GM19324 (cell line): ENCODE measurements around the gene SDHB.

Experiments used
- ATAC-seq: cut with Tn5 transposase; IDR thresholded peaks from one replicate; pipeline ENCODE4 v1.9.1; 2021; ENCODE audit warnings: mild to moderate bottlenecking, moderate library complexity; ENCODE audit not compliant: unreplicated experiment, low FRiP score

Gene SDHB

DNA sequence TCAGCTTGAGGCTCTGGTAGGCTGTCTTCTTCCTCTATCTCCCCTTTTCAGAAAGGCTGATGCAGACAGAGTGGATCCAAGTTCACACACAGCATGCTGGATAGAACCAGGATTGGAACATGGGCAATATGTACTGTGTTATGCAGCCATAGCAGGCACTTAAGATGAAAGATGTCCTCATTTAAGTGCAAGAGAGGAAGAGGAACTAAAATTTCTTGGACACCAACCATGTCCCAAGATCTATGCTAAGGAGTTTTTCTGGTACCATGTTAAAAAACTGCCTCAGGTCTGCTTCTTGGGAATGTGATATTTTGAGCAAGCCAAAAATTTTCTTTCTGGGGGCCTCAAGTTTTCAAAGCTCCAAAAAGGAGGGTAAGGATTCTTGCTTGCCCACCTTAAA is 1.2 kb downstream of the SDHB start:
- no peak for ATAC-seq

DNA sequence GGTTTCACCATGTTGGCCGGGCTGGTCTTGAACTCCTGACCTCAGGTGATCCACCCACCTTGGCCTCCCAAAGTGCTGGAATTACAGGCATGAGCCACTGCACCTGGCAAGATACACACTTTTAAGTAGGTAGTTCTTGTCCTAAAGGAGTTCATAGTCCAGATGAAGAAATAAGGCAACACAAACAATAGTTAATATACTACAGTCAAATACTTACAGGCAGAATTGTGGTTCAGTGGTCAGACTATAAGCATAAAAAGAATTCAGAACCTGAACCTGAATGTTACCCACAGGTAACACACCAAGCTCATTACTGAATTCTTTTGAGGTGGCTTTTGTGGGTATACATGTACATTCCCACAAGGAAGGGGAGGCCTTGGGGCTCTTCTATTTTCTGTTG is 1.8 kb downstream of the SDHB start:
- ATAC-seq = no peak

DNA sequence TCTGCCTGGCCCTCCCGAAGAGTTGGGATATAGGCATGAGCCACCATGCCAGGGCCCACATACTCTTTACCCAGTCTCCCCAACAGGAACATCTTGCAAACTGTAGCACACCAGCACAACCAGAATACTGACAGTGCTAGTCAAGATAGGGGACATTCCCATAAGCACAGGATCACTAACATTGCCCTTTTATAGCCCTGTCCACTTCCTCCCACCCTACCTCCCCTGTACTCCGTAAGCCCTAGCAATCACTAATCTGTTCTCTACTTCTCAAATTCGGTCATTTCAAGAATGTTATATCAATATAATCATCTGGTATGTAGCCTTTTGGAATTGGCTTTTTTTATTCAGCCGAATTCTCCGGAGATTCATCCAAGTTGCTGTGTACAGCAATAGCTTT is 5.9 kb downstream of the SDHB start:
- ATAC-seq = no peak

DNA sequence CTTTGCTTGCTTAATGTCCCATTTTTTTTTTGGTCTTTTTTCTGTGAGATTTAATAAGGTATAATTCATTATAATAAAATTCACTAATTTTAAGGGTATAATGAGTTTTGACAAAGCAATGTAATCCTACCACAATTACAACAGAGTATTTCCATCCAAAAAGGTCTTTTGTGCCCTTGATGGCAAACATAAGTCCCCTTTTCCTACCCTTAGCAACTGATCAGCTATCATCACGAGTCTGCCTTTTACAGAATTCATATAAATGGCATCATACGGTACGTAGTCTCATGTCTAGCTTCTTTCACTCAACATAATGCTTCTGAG is 7.5 kb downstream of the SDHB start:
- ATAC-seq = no peak

DNA sequence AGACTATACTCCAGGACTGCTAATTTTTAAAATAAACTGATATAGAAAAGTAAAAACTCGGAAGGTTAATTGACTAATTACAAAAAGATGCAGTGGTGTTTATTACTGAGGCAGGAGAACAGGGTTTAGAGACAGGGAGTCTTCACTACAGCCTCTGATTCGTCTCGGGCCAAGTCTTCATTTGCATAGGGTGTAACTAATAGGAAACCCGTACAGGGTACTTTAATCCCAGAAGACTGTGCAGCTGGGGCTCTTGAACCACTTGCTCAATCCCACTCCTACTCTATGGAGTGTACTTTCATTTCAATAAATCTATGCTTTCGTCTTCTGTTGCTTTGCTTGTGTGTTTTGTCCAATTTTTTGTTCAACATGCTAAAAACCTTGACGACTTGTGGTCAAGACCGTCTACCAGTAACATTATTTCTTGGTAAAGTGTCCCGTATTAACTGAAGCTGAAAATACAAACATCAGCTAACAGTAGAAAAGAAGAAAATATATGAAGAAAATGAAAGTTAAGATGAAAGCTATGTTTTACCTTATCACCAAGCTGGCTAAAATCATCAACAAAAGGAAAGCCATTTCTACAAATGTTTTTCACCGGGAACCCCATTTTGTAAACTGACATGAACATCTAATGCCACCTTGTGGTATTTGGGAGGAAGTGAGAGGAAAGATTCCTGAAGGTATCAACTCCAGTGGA is 8.0 kb downstream of the SDHB start:
- ATAC-seq = no peak

DNA sequence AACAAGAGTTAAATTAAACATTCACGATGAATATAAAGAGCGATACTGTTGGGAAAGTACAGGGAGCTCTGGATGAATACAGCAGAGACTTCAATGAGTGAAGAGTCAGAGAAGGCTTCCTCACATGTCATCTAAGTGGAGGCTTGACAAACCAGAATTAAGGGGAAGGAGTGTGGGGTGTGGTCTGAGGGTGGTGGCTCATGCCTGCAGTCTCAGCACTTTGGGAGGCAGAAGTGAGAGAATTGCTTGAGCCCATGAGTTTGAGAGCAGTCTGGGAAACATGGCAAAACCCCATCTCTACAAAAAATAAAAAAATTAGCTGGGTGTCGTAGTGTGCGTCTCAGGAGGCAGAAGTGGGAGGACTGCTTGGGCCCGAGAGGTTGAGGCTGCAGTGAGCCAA is 8.7 kb downstream of the SDHB start:
- ATAC-seq = no peak

DNA sequence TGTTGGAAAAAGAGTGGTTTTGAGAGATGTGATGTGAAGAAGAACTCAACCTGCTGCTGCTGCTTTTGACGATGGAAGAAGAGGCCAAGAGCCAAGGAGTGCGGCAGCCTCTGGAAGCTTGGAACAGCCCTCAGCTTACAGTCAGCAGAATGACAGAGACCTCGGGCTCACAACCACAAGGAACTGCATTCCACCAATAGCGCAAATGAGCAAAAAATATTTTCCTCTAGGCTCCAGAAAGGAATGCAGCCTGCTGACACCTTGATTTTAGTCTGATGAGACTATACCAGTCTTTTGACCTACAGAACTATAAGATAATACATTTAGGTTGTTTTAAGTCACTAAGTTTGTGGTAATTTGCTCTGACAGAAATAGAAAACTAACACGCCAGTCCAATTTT is 10.2 kb downstream of the SDHB start:
- ATAC-seq = no peak

DNA sequence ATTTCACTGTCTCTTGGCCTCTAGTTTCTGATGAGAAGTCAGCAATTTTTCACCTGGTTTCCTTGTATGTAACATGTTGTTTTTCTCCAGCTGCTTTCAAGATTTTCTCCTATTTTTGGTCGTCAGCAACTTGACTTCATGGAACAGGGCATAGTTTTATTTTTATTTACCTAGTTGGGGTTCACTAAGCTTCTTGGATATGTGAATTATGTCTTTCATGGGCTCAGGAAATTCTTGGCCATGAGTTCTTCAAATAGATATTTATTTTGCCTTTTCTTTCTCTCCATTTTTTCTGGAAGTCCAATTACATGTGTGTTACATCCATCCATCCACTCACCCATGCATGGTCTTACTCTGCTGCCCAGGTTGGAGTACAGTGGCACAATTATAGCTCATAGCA is 13.7 kb downstream of the SDHB start:
- no peak for ATAC-seq

DNA sequence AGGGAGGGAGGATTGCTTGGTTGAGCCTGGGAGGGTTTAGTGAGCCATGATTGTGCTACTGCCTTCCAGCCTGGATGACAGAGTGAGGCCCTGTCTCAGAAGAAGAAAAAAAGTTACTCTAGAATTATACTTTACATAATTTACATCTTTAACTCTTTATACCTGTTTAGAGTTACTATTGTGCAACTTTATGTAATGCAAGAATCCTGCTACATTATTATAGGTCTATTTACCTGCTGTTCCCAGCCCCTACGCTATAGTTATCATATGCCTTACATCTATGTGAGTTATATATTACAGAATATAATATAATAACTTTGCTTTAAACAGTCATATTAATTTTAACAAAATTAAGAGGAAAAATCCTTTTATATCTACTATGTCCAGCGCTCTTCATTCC is 14.3 kb downstream of the SDHB start:
- ATAC-seq = no peak

DNA sequence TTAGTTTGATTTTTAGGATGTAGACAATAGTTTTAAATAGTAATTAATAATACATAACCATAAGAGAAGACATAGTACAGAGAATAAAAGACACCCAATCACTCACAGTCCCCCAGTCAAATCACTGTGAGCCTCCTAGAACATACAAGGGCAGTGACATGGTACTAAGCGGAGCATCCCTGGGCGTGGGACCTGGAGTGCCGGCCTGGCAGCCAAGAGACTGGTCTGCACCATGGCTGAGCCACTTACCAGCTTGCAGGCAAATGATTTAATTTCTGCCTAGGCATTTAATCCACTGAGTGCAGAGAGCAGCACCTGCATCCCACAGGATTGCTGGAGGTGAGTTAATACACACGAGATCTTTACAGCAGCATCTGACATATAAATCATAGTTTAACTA is 20.4 kb downstream of the SDHB start:
- no peak for ATAC-seq

DNA sequence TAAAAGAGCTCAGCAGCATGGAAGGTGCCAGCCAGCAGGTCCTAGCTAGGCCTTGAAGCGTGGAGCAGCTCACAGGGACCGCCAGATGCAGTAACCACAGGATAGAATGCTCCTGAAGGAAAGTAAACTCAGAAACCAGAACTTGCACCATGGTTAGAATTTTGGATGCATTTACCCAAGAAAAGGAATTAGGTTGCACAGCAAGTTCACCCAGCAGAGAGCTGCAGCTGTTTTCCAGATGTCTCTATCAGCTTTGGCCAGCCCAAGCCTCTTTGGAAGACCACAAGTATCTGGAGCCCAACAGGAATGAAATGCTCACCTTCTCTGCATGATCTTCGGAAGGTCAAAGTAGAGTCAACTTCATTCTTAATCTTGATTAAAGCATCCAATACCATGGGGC is 21.1 kb downstream of the SDHB start:
- no peak for ATAC-seq

DNA sequence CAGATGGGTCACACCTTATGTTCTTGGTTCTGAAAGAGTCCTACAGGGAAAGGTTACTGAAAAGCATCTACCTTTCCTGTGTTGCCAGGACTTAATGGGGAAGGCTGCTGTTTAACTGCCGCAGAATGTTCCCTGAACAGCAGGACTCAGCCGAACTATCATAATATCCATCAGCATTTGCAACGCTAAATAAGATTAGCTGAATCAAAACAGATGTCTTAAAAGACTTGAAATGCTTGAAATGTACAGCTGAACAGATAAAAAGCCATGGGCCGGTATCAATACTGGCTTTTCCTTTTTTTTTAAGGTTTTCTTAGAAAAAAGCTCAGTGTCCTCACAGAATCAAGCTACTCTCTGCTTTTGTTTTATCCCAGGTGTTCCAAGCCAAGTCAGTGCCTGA is 22.4 kb downstream of the SDHB start:
- ATAC-seq = no peak

DNA sequence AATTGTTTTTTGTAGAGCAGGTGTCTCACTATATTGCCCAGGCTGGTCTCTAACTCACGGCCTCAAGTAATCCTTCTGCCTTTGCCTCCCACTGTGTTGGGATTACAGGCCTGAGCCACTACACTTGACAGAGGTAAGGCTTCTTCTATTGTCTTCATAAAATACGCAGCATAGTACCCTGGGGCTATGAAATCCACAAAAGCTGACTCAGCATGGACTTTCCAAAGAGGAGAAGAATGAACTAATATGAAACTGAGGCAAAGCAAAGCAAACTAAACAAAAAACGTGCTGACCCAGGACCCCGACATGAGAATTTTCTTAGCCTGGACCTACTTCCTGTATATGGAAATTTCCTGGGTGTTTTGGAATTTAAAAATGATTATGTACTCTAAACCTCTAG is 23.6 kb downstream of the SDHB start:
- no peak for ATAC-seq

DNA sequence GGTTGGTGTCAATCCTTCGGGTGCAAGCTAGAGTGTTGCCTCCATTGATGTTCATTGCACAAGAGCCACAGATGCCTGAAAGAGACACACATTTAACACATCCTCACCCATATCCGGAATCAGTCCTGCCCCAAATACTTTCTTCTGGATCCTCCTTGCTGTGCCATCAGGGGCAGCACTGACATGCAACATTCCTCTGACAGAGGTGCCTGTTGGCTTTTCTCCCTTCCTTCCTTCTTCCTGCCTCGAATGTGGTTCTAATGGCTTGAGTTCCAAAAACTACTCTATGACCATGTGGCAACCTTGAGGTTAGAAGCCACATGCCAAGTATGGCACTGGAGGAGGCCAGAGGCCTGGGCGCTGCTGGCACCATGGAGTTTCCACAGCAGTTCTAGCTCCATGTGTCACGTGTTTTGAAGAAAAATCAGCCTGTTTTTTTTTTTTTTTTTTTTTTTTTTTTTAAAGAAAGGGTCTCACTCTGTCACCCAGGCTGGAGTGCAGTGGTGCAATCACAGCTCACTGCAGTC is 25.1 kb downstream of the SDHB start:
- ATAC-seq = no peak

DNA sequence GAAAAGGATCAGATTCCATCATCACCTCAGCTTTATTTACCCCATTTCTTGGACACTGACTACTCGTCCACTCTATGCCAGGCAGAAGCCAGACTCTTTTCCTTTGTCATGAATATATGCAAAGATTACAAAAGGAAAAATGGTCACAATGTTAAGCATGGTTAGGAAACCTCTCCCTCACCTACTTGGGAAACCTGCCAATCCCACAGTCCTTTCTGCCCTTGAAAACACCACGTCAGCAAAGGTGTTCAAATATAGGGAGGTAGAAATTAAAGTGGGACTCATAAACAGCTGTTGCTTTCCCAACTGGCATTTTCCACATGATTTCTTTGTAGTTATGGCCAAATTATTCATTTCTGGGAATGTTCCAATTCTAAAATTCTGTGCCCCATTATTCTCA is 25.9 kb downstream of the SDHB start:
- no peak for ATAC-seq

DNA sequence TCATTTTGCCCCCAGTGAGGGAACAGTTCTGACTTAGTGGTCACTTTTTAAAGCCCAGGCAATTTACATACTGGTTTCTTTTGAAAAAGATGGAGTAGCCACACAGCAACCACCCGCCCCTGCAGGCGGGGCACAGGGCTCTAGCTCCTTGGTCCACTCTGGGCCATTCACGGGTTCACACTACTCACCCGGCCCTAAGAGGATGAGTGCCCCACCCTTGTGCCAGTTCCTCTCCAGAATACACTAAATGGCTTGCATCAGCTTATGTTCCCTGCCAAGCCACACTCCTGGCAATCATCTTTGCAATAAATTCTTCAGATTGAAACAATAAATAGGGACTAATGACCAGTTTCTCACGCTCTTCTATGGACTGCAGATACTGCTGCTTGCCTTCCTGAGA is 26.4 kb downstream of the SDHB start:
- ATAC-seq = no peak

DNA sequence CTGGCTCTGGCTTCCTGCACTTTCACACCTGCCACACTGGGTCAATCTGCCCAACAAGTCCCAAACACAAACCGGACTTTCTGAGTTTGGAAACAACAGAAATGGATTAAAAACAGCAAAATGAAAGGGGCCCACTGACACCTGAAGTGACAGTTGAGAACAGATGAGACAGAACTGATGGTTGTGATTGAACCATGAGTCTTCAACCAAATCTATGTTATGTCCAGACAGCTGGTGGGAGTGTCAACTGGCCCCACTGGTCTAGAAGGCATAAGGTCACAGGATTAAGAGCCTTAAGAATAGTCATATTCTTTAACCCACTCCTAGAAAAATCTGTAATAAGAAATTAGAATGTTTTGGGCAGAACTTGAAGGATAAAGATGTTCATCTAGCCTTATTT is 29.1 kb downstream of the SDHB start:
- ATAC-seq = no peak

DNA sequence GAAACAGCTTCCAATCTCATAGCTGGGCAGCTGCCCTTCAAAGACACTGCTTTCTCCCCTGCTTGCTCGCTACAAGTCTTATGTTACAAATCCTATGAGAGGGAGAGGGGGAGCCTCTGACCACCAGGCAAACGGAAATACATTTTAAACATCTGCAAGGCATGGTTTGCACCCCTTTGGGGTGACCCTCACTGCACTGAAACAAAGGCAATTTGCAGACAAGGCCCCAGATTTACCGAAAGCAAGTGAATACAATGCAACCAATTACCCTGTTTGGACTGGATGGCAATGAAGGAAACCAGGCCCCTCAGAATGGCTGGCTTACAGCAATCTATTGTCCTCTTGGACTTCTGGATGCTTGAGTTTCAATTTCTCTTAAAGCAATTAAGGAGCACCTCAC is 30.3 kb downstream of the SDHB start:
- no peak for ATAC-seq

DNA sequence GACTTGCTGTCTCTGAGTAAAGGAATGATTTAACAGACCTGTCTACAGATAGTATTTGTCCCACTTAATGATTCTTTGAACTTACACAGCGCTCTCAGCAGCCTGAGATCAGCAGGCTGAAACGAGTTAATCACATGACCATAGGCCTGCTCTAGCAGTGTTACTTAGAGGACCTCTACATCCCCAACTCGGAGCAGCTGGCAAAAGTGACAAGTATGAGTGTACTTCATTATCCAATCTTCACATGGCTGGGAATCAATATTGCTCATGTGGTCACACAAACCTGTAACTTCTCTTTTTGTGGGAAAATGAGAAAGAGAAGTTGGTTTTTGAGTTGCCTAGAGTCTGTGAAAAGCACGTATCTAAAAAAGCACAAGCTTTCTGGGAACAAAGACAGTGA is 30.7 kb downstream of the SDHB start:
- ATAC-seq = no peak

DNA sequence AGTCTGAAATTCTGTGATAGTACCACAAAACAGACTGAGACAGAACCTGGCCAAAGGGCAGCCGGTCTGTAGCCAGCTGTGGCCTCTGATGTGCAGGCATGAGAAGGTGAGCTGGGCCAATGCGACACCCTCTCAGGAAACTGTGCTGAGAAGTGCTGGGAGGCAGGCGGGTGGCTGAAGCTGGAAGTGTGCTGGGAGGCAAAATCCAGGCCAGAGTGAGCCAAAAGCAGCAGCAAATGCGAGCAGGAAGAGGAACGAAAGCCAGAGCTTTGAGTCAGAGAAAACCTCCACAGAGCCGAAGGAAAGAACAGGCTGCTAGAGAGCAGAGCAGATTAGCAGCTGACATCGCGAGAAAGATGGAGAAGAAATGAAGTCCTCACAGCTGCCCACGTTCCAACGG is 31.9 kb downstream of the SDHB start:
- no peak for ATAC-seq

DNA sequence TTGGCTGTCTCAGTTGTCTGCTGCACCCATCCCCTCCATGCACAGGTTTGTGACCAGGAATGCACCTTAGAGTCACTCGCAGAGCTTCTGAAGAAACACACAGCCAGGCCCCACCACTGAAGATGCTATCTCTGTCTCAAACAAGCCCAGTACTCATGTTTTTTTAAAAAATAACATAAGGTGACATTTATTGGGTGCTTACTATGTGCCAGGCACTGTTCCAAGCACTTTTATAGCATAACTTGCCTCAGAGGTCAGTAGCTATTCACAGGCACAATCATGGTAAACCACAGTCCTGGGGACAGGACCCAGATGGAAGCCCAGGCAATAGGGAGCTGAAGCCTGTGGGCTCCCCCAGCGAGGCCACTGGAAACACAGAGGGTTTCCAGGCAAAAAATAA is 33.3 kb downstream of the SDHB start:
- no peak for ATAC-seq

DNA sequence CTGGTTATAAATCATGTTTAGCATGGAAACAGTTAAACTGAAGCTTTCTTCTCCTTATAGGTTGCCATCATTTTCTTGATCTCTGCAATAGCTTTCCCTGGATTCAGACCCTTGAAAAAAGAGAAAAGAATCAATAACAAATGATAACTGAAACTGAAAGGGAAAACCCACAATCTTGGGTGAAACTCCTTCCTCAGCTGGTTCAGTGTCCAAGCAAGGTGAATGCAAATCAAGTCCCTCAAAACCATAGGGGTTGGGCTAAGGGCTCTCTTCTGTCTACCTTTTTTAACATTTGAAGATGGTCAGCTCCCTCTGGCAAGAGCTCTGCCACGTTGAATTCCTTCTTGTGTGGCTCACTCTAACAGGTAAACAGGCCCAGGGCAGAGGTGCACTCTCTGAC is 35.0 kb downstream of the SDHB start:
- ATAC-seq = no peak

DNA sequence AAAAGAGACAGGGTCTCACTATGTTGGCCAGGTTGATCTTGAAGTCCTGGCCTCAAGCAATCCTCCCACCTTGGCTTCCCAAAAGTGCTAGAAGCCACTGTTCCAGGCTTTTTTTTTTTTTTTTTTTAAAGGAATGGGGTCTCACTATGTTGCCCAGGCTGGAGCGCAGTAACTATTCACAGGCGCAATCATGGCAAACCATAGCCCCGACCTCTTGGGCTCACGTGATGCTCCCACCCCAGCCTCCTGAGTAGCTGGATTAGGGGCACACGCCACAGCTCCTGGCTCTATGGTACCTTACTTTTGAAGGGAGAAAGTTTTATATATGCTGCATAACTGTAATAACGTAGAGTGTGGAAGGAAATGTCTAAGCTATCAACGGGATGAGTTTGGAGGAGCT is 36.4 kb downstream of the SDHB start:
- no peak for ATAC-seq
